Measurements from ENCODE around the gene NRL.

GRCh38 chr14:24051789-24052655 is 62.7 kb downstream of the NRL start, which contains the start of gene CARMIL3:
- TF ChIP-seq CTCF (conservative IDR thresholded peaks at IDR 0.05; ENCODE audit: low read length): no peak
- no peak for TF ChIP-seq EZH2phosphoT487 (IDR thresholded peaks at IDR 0.05; ENCODE audit: borderline replicate concordance)
